ENCODE measurements around the gene ZNF154. TPM values are rescaled to one million over a fixed set of nuclear protein-coding genes. Genes with fewer than 3 reads are reported as not detected.

ZNF154 gene
- total and polyA plus RNA-seq, 2 experiments from 2014 or later: 11.1 to 20.1 TPM

DNA sequence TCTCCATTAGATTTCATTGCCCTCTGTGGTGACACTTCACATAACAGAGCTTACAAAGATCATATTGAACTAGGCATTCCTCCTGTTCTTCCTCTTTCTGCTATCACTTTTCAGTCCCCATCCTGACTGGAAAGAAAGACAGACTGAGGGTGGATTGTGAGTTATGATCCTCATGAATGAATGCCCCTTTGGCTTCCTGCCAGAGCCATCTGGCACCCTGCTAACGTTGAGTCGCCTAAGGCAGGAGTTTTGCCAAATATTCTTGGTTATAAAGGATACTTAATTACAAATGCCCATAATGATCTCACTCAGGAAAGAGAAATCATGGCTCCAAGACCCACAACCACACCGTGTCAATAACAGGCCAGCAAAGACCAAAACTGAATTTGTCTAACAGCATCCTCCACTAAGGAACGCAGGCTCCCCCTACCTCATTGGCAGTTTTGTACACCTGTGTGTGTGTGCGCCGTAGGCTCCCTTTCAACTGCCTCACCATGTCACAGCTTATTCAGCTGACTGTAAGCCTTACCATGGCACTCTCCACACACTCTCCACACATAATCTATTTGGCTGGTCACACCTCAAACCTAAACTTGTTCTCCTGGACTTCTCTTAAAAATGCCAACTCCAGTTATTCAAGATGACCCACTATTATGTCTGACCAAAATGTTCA, 60.5 kb downstream of the ZNF154 start:
- H3K27me3 ChIP-seq: no peaks in the 10 kb centered on the region
- no peaks in the 10 kb centered on the region for H3K4me1 ChIP-seq (ENCODE audit: low read depth)
- no peak overlapping the region for H3K4me3 ChIP-seq
- H3K36me3 ChIP-seq: no peaks in the 10 kb centered on the region
- DNase-seq (ENCODE audit: low read depth in 1 of 2, low spot score in 1 of 2): no peak
- H3K9me3 ChIP-seq (ENCODE audit: low read depth): no peaks in the 10 kb centered on the region
- TF ChIP-seq, protein P1, sequence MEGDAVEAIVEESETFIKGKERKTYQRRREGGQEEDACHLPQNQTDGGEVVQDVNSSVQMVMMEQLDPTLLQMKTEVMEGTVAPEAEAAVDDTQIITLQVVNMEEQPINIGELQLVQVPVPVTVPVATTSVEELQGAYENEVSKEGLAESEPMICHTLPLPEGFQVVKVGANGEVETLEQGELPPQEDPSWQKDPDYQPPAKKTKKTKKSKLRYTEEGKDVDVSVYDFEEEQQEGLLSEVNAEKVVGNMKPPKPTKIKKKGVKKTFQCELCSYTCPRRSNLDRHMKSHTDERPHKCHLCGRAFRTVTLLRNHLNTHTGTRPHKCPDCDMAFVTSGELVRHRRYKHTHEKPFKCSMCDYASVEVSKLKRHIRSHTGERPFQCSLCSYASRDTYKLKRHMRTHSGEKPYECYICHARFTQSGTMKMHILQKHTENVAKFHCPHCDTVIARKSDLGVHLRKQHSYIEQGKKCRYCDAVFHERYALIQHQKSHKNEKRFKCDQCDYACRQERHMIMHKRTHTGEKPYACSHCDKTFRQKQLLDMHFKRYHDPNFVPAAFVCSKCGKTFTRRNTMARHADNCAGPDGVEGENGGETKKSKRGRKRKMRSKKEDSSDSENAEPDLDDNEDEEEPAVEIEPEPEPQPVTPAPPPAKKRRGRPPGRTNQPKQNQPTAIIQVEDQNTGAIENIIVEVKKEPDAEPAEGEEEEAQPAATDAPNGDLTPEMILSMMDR (IDR thresholded peaks at IDR 0.05; ENCODE audit: low read depth, low read length): no peak
- no peak overlapping the region for H3K27ac ChIP-seq

Other genes starting within 250 kb of the ZNF154 start
- gene ZNF772, start 231.6 kb downstream of the ZNF154 start, total RNA-seq: 32.6 and 37.9 TPM in 2 replicates
- gene ZNF772, start 231.6 kb downstream of the ZNF154 start, polyA plus RNA-seq: 11.3 and 13.6 TPM in 2 replicates
- 14.0 and 36.2 TPM in 2 replicates for gene ZNF419, start 221.5 kb downstream of the ZNF154 start, total RNA-seq
- 11.3 and 15.8 TPM in 2 replicates for gene ZNF419, start 221.5 kb downstream of the ZNF154 start, polyA plus RNA-seq
- 25.4 and 34.2 TPM in 2 replicates for gene ZNF773, start 209.3 kb downstream of the ZNF154 start, total RNA-seq
- 12.4 and 13.3 TPM in 2 replicates for gene ZNF773, start 209.3 kb downstream of the ZNF154 start, polyA plus RNA-seq
- 5.0 and 7.5 TPM in 2 replicates for gene ZNF549, start 181.8 kb downstream of the ZNF154 start, total RNA-seq
- gene ZNF549, start 181.8 kb downstream of the ZNF154 start, polyA plus RNA-seq: 7.5 and 10.1 TPM in 2 replicates
- 42.6 and 62.4 TPM in 2 replicates for gene ZNF550, start 149.3 kb downstream of the ZNF154 start, total RNA-seq
- 9.8 and 9.9 TPM in 2 replicates for gene ZNF550, start 149.3 kb downstream of the ZNF154 start, polyA plus RNA-seq
- 6.8 and 7.8 TPM in 2 replicates for gene ZNF416, start 130.3 kb downstream of the ZNF154 start, total RNA-seq
- 6.2 and 7.6 TPM in 2 replicates for gene ZNF416, start 130.3 kb downstream of the ZNF154 start, polyA plus RNA-seq
- 16.0 and 18.2 TPM in 2 replicates for gene ZIK1, start 125.1 kb downstream of the ZNF154 start, total RNA-seq
- gene ZIK1, start 125.1 kb downstream of the ZNF154 start, polyA plus RNA-seq: 11.7 and 13.9 TPM in 2 replicates
- gene ZNF530, start 109.3 kb downstream of the ZNF154 start, total RNA-seq: 7.1 and 9.3 TPM in 2 replicates
- 6.4 and 6.5 TPM in 2 replicates for gene ZNF530, start 109.3 kb downstream of the ZNF154 start, polyA plus RNA-seq
- gene ZNF134, start 95.0 kb downstream of the ZNF154 start, total RNA-seq: 55.0 and 76.0 TPM in 2 replicates
- 18.6 and 27.4 TPM in 2 replicates for gene ZNF134, start 95.0 kb downstream of the ZNF154 start, polyA plus RNA-seq
- 25.4 and 30.0 TPM in 2 replicates for gene ZNF211, start 76.0 kb downstream of the ZNF154 start, total RNA-seq
- gene ZNF211, start 76.0 kb downstream of the ZNF154 start, polyA plus RNA-seq: 22.6 and 38.5 TPM in 2 replicates
- not detected in 2 replicates for gene ZSCAN4, start 40.3 kb downstream of the ZNF154 start, total RNA-seq
- gene ZSCAN4, start 40.3 kb downstream of the ZNF154 start, polyA plus RNA-seq: not detected in 2 replicates
- 9.9 and 11.8 TPM in 2 replicates for gene ZNF551, start 27.2 kb downstream of the ZNF154 start, total RNA-seq
- 4.0 and 4.4 TPM in 2 replicates for gene ZNF551, start 27.2 kb downstream of the ZNF154 start, polyA plus RNA-seq
- gene ZNF671, start 18.4 kb upstream of the ZNF154 start, total RNA-seq: 14.4 and 24.2 TPM in 2 replicates
- 16.7 and 19.3 TPM in 2 replicates for gene ZNF671, start 18.4 kb upstream of the ZNF154 start, polyA plus RNA-seq
- 16.9 and 20.0 TPM in 2 replicates for gene ZNF776, start 37.6 kb upstream of the ZNF154 start, total RNA-seq
- 20.7 and 26.6 TPM in 2 replicates for gene ZNF776, start 37.6 kb upstream of the ZNF154 start, polyA plus RNA-seq
- 15.0 and 17.1 TPM in 2 replicates for gene ZNF586, start 60.5 kb upstream of the ZNF154 start, total RNA-seq
- 8.4 and 10.0 TPM in 2 replicates for gene ZNF586, start 60.5 kb upstream of the ZNF154 start, polyA plus RNA-seq
- 3.8 and 6.6 TPM in 2 replicates for gene ZNF552, start 105.7 kb upstream of the ZNF154 start, total RNA-seq
- 10.5 and 13.4 TPM in 2 replicates for gene ZNF552, start 105.7 kb upstream of the ZNF154 start, polyA plus RNA-seq
- gene ZNF587B, start 121.1 kb upstream of the ZNF154 start, total RNA-seq: 8.5 and 12.9 TPM in 2 replicates
- 2.8 and 3.1 TPM in 2 replicates for gene ZNF587B, start 121.1 kb upstream of the ZNF154 start, polyA plus RNA-seq
- 14.0 and 17.2 TPM in 2 replicates for gene ZNF587, start 140.7 kb upstream of the ZNF154 start, total RNA-seq
- gene ZNF587, start 140.7 kb upstream of the ZNF154 start, polyA plus RNA-seq: 12.6 and 22.6 TPM in 2 replicates
- 13.6 and 14.8 TPM in 2 replicates for gene ZNF814, start 179.8 kb upstream of the ZNF154 start, total RNA-seq
- 32.4 and 45.7 TPM in 2 replicates for gene ZNF814, start 179.8 kb upstream of the ZNF154 start, polyA plus RNA-seq
- gene ZNF417, start 207.4 kb upstream of the ZNF154 start, total RNA-seq: 11.8 and 17.8 TPM in 2 replicates
- gene ZNF417, start 207.4 kb upstream of the ZNF154 start, polyA plus RNA-seq: 4.8 and 7.7 TPM in 2 replicates
- 14.6 and 19.7 TPM in 2 replicates for gene ZNF418, start 226.2 kb upstream of the ZNF154 start, total RNA-seq
- gene ZNF418, start 226.2 kb upstream of the ZNF154 start, polyA plus RNA-seq: 6.1 and 13.8 TPM in 2 replicates
- gene ZNF256, start 238.5 kb upstream of the ZNF154 start, total RNA-seq: 12.5 and 13.6 TPM in 2 replicates
- gene ZNF256, start 238.5 kb upstream of the ZNF154 start, polyA plus RNA-seq: 7.0 and 10.0 TPM in 2 replicates